Heart left ventricle (tissue), 13 donors: ENCODE results near the gene PPP2R3A.

Experiments used
- POLR2A ChIP-seq, 2 donors: fragments of 450-650 bp; IDR thresholded peaks; one replicate each; pipeline ENCODE4 v1.6.1; 2017; ENCODE audit warnings: antibody characterized with exemption in 2 of 2, mild to moderate bottlenecking in 2 of 2, moderate library complexity in 2 of 2
- TF ChIP-seq, protein P1 (sequence below), 12 donors: fragments of 200-600 bp; sonication (generic) in 4 of 12; IDR thresholded peaks; one replicate each; pipeline versions ENCODE4 v1.5.0 to v1.8.0; 2018 to 2022; ENCODE audit warnings: antibody characterized with exemption in 12 of 12, mild to moderate bottlenecking in 5 of 12
- donor health status: ischemic (EF 13 %, LVEDD 7.1; RV severe dilation, severe dysfunction).
- donor health status: DM: no; HTN: yes; CAD: no.
- donor health status: DM: no; HTN: no; CAD: no.
- donor health status: ischemic (EF 25% LVEDD 6.9; RV normal size, moderate dysfunction).
- donor health status: ischemic (EF 25% LVEDD 5.7; RV mildly dilated, moderate dysfunction).
- donor health status: ischemic (EF 35%, LVEDD 5.7; RV mildly dilated, moderate dysfunction).
- donor health status: nonischemic (EF 11% LVEDD 7.7; RV severe dilation, severe dysfunction).
- donor health status: DM: yes; HTN: yes; CAD: no.
- donor health status: PGD.
- donor health status: ischemic (EF 29% LVEDD 5.4; RV normal size, mild dysfunction).
- donor health status: nonischemic (EF 23%, LVEDD 6.1; RV moderate dilation, normal function).

DNA sequence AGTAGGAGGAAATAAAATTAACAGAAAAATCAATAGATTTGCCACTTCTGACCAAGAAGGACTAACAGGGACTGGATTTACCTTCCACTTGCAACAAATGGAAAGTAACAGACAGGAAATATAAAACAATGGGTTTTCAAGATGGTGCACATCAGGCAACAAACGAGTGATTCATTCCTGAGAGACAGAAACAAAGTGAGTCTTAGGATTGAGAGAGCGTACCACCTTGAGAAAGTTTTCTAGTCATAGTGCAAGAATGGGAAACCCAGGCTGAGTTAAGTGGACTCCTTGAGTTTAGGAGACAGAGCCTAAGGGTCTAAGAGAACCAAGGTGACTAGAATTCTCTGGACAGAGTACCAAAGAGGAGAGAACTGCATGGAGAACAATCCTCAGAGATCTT lies 101.7 kb downstream of the PPP2R3A start:
- TF ChIP-seq, protein P1, sequence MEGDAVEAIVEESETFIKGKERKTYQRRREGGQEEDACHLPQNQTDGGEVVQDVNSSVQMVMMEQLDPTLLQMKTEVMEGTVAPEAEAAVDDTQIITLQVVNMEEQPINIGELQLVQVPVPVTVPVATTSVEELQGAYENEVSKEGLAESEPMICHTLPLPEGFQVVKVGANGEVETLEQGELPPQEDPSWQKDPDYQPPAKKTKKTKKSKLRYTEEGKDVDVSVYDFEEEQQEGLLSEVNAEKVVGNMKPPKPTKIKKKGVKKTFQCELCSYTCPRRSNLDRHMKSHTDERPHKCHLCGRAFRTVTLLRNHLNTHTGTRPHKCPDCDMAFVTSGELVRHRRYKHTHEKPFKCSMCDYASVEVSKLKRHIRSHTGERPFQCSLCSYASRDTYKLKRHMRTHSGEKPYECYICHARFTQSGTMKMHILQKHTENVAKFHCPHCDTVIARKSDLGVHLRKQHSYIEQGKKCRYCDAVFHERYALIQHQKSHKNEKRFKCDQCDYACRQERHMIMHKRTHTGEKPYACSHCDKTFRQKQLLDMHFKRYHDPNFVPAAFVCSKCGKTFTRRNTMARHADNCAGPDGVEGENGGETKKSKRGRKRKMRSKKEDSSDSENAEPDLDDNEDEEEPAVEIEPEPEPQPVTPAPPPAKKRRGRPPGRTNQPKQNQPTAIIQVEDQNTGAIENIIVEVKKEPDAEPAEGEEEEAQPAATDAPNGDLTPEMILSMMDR (IDR thresholded peaks at IDR 0.05), result no peak
- no peak for TF ChIP-seq POLR2A (IDR thresholded peaks at IDR 0.05)
